ENCODE data around the gene FHIT. TPM values are rescaled to one million over a fixed set of nuclear protein-coding genes. Genes with fewer than 3 reads are reported as not detected.

Gene FHIT
- polyA plus RNA-seq, 1 of the 3 experiments (the other 2 are of a cell fraction): 0.41 TPM

- no peak overlapping the region for H3K9ac ChIP-seq
Observed at GRCh38 chr3:60829058-60829457, 422.2 kb downstream of the FHIT start.

GRCh38 chr3:60827666-60828065 lies 423.6 kb downstream of the FHIT start:
- 38% methylated on average over 1 of the region's 1 CpG for WGBS (ENCODE audit: low lambda C conversion rate)
- ChIA-PET POLR2A (no interaction called here), CTCF (interaction anchor here (1.3 kb wide), 1 partner anchor 10 kb away, joined by 3 read pairs; no protein-coding TSS in a partner anchor)
- Histone ChIP-seq H4K20me1 (ENCODE audit: insufficient read depth) (no peaks in the 10 kb centered on the region), H3K4me2 (no peak overlapping the region), H3K36me3 (replicated peaks in 1 of 2; ENCODE audit: control insufficient read depth in 1 of 2, insufficient read depth in 2 of 2, low read length in 1 of 2) (no peaks in the 10 kb centered on the region), H3K27ac (ENCODE audit: low read depth in 2 of 2, low read length in 1 of 2) (no peak overlapping the region), H3K9ac (no peak overlapping the region), H2AFZ (ENCODE audit: low read depth) (no peak overlapping the region), H3K9me3 (no peaks in the 10 kb centered on the region), H3F3A (replicated peaks; ENCODE audit: insufficient read depth) (no peaks in the 10 kb centered on the region), H3K79me2 (ENCODE audit: insufficient read depth) (no peaks in the 10 kb centered on the region), H3K4me3 (ENCODE audit: low read depth in 2 of 2, low read length in 1 of 2) (no peak overlapping the region), H3K9me2 (no peaks in the 10 kb centered on the region), H3K4me1 (ENCODE audit: control insufficient read depth in 1 of 2, insufficient read depth in 2 of 2, low read depth in 1 of 2, low read length in 1 of 2) (no peaks in the 10 kb centered on the region), H3K27me3 (ENCODE audit: insufficient read depth) (no peaks in the 10 kb centered on the region)
- DNase-seq: no peak
- TF ChIP-seq RCOR1 (IDR thresholded peaks at IDR 0.05; ENCODE audit: low read length) (no peak), EZH2phosphoT487 (IDR thresholded peaks at IDR 0.05; ENCODE audit: borderline replicate concordance, low read depth) (no peak), MEF2A (IDR thresholded peaks at IDR 0.05; ENCODE audit: borderline replicate concordance, low read depth) (no peak), RFX5 (IDR thresholded peaks at IDR 0.05; ENCODE audit: low read length) (no peak), POLR2AphosphoS5 (IDR thresholded peaks at IDR 0.05; ENCODE audit: low read depth, low read length) (no peak), EP300 (IDR thresholded peaks at IDR 0.05; ENCODE audit: borderline replicate concordance in 1 of 2, low read depth in 1 of 2, low read length in 1 of 2) (no peak), RXRA (IDR thresholded peaks at IDR 0.05; ENCODE audit: borderline replicate concordance, low read depth) (no peak)
- TF ChIP-seq, protein P1, sequence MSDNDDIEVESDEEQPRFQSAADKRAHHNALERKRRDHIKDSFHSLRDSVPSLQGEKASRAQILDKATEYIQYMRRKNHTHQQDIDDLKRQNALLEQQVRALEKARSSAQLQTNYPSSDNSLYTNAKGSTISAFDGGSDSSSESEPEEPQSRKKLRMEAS (IDR thresholded peaks at IDR 0.05; ENCODE audit: low read depth): no peak

More at GRCh38 chr3:60829058-60829457, 422.2 kb downstream of the FHIT start:
- H4K20me1 ChIP-seq (ENCODE audit: insufficient read depth): no peaks in the 10 kb centered on the region
- TF ChIP-seq, protein P2, sequence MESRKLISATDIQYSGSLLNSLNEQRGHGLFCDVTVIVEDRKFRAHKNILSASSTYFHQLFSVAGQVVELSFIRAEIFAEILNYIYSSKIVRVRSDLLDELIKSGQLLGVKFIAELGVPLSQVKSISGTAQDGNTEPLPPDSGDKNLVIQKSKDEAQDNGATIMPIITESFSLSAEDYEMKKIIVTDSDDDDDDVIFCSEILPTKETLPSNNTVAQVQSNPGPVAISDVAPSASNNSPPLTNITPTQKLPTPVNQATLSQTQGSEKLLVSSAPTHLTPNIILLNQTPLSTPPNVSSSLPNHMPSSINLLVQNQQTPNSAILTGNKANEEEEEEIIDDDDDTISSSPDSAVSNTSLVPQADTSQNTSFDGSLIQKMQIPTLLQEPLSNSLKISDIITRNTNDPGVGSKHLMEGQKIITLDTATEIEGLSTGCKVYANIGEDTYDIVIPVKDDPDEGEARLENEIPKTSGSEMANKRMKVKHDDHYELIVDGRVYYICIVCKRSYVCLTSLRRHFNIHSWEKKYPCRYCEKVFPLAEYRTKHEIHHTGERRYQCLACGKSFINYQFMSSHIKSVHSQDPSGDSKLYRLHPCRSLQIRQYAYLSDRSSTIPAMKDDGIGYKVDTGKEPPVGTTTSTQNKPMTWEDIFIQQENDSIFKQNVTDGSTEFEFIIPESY (IDR thresholded peaks at IDR 0.05; ENCODE audit: borderline replicate concordance, low read depth): no peak
- TF ChIP-seq TCF12 (IDR thresholded peaks at IDR 0.05): no peak
- no peak for TF ChIP-seq TAF1 (IDR thresholded peaks at IDR 0.05; ENCODE audit: borderline replicate concordance, low read depth, low read length)
- TF ChIP-seq RXRA (IDR thresholded peaks at IDR 0.05; ENCODE audit: borderline replicate concordance, low read depth): no peak
- TF ChIP-seq ELF1 (IDR thresholded peaks at IDR 0.05): no peak
- no peak for TF ChIP-seq EZH2phosphoT487 (IDR thresholded peaks at IDR 0.05; ENCODE audit: borderline replicate concordance, low read depth)
- no peak for TF ChIP-seq CHD2 (IDR thresholded peaks at IDR 0.05; ENCODE audit: low read length, partially characterized antibody)
- ChIA-PET CTCF (no interaction called here), POLR2A (no interaction called here)
- H3K9me3 ChIP-seq: no peaks in the 10 kb centered on the region
- H3K27me3 ChIP-seq (ENCODE audit: insufficient read depth): no peaks in the 10 kb centered on the region
- 50% methylated on average over 1 of the region's 1 CpG for WGBS (ENCODE audit: low lambda C conversion rate)
- no peaks in the 10 kb centered on the region for H3K36me3 ChIP-seq (replicated peaks in 1 of 2; ENCODE audit: control insufficient read depth in 1 of 2, insufficient read depth in 2 of 2, low read length in 1 of 2)
- H3F3A ChIP-seq (replicated peaks; ENCODE audit: insufficient read depth): no peaks in the 10 kb centered on the region
- H3K4me2 ChIP-seq: no peak overlapping the region
- no peak overlapping the region for H3K4me3 ChIP-seq (ENCODE audit: low read depth in 2 of 2, low read length in 1 of 2)
- H3K79me2 ChIP-seq (ENCODE audit: insufficient read depth): no peaks in the 10 kb centered on the region
- no peaks in the 10 kb centered on the region for H3K9me2 ChIP-seq
- H3K4me1 ChIP-seq (ENCODE audit: control insufficient read depth in 1 of 2, insufficient read depth in 2 of 2, low read depth in 1 of 2, low read length in 1 of 2): no peaks in the 10 kb centered on the region
- H2AFZ ChIP-seq (ENCODE audit: low read depth): no peak overlapping the region
- H3K27ac ChIP-seq (ENCODE audit: low read depth in 2 of 2, low read length in 1 of 2): no peak overlapping the region
- DNase-seq: no peak
